GM12873 (cell line): Measurements from ENCODE around the gene CAMSAP3.

Experiments used
- CTCF ChIP-seq: IDR thresholded peaks from 2 replicates; pipeline ENCODE4 v1.5.1; 2012; ENCODE audit warnings: low read depth, mild to moderate bottlenecking, moderate library complexity, low read length, control low read depth; ENCODE audit not compliant: insufficient read depth; ENCODE audit errors: missing control alignments

Gene CAMSAP3

GRCh38 chr19:7662657-7663056 is 67.0 kb downstream of the CAMSAP3 start:
- TF ChIP-seq CTCF, result no peak

GRCh38 chr19:7663706-7664105 is 68.0 kb downstream of the CAMSAP3 start:
- no peak for TF ChIP-seq CTCF

GRCh38 chr19:7665076-7665475 is 69.4 kb downstream of the CAMSAP3 start:
- no peak for TF ChIP-seq CTCF
